SKM-1 treated with dmso at 0.1 percent for 144 hours (cell line): Measurements from ENCODE around the gene CELA2A.
A peak's percentile ranks its signal among the peaks of the same experiment; 100 is the strongest.
"Not testable (repeated sequence)": the region's sequence is repeated elsewhere in the genome, so short reads cannot be mapped to it uniquely, and the experiment has no call there.

Experiments
- DNase-seq: peaks from one replicate; lab custom pipeline; 2025; ENCODE audit not compliant: unreplicated experiment; lab: John Stamatoyannopoulos, UW

CELA2A gene

GRCh38 chr1:15424981-15425380 is 31.6 kb upstream of the CELA2A start:
- no peak for DNase-seq

- no peak for DNase-seq
These were observed 31.0 kb upstream of the CELA2A start for GRCh38 chr1:15425521-15425920.

- no peak for DNase-seq
These were observed 30.6 kb upstream of the CELA2A start for GRCh38 chr1:15425958-15426357.

- DNase-seq: no peak
These were observed 29.8 kb upstream of the CELA2A start for GRCh38 chr1:15426492-15427279.

- DNase-seq: no peak
These were observed 29.3 kb upstream of the CELA2A start for GRCh38 chr1:15427280-15427666.

- not testable (repeated sequence) for DNase-seq
These were observed 28.3 kb upstream of the CELA2A start for GRCh38 chr1:15428252-15428651.

GRCh38 chr1:15428815-15429435 is 27.6 kb upstream of the CELA2A start:
- no peak for DNase-seq

GRCh38 chr1:15429701-15430149 is 26.8 kb upstream of the CELA2A start:
- DNase-seq: no peak

GRCh38 chr1:15430787-15431570 is 25.6 kb upstream of the CELA2A start:
- DNase-seq: peak; percentile 14

GRCh38 chr1:15431571-15431948 is 25.0 kb upstream of the CELA2A start:
- DNase-seq: no peak

- no peak for DNase-seq
These were observed 24.2 kb upstream of the CELA2A start for GRCh38 chr1:15432324-15432723.

GRCh38 chr1:15433471-15433870 is 23.1 kb upstream of the CELA2A start:
- no peak for DNase-seq

- DNase-seq: peak; percentile 96
These were observed 21.8 kb upstream of the CELA2A start for GRCh38 chr1:15434739-15435138.

GRCh38 chr1:15435239-15436077 is 21.1 kb upstream of the CELA2A start:
- DNase-seq: no peak

GRCh38 chr1:15436881-15437442 is 19.6 kb upstream of the CELA2A start:
- no peak for DNase-seq

- DNase-seq: no peak
These were observed 17.2 kb upstream of the CELA2A start for GRCh38 chr1:15439325-15439724.

GRCh38 chr1:15440357-15440756 is 16.2 kb upstream of the CELA2A start:
- DNase-seq: no peak

- no peak for DNase-seq
These were observed 15.3 kb upstream of the CELA2A start for GRCh38 chr1:15441247-15441646.

GRCh38 chr1:15442119-15442518 is 14.4 kb upstream of the CELA2A start:
- DNase-seq: no peak

- no peak for DNase-seq
These were observed 13.8 kb upstream of the CELA2A start for GRCh38 chr1:15442759-15443158.

GRCh38 chr1:15443281-15443680 is 13.3 kb upstream of the CELA2A start:
- DNase-seq: no peak
